ENCODE measurements around the gene SLC25A25. TPM values are rescaled to one million over a fixed set of nuclear protein-coding genes. Genes with fewer than 3 reads are reported as not detected.

The SLC25A25 gene
- total and polyA plus RNA-seq, 2 donors (not counting 3 experiments of a cell fraction or from before 2014, with no cell fraction given), result 18.1 to 20.2 TPM

DNA sequence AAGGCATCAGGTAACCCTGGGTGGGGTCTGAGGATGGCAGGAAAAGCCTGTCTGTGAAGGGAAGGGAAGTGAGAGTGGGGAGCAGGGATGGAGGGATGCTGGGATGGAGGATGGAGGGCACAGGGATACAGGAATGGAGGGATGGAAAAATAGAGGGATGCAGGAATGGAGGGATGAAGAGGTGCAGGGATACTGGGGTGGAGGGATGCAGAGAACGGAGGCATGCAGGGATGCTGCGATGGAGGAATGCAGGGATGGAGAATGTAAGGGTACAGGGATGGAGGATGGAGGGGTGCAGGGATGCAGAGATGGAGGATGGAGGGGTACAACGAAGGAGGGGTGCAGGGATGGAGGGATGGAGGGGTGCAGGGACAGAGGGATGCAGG, 50.4 kb downstream of the SLC25A25 start:
- Histone ChIP-seq H3K79me2 (ENCODE audit: control insufficient read depth, insufficient read depth, low read length) (no peaks in the 10 kb centered on the region), H3K4me1 (ENCODE audit: control insufficient read depth, extremely low read depth, insufficient read depth, low read length) (no peaks in the 10 kb centered on the region), H3K9ac (replicated peaks; ENCODE audit: extremely low read depth, insufficient read depth, low read length) (no peak overlapping the region), H3K27ac (ENCODE audit: insufficient read depth, low read depth, low read length) (no peak overlapping the region), H2AFZ (ENCODE audit: low read depth, low read length) (no peak overlapping the region), H4K20me1 (replicated peaks; ENCODE audit: control insufficient read depth, extremely low read depth, insufficient read depth, low read length) (no peaks in the 10 kb centered on the region), H3K9me1 (replicated peaks; ENCODE audit: control insufficient read depth, extremely low read depth, insufficient read depth, low read length) (no peaks in the 10 kb centered on the region), H3K4me3 (replicated peaks in 1 of 3; ENCODE audit: insufficient read depth in 1 of 3, low read depth in 1 of 3, low read length in 3 of 3) (no peak overlapping the region), H3K36me3 (ENCODE audit: control insufficient read depth in 2 of 2, extremely low read depth in 1 of 2, insufficient read depth in 2 of 2, low read length in 2 of 2) (peaks cover 0 to 10% of the 10 kb centered on the region in 2 experiments), H3K9me3 (replicated peaks; ENCODE audit: control insufficient read depth, insufficient read depth, low read length) (no peaks in the 10 kb centered on the region), H3K4me2 (ENCODE audit: insufficient read depth, low read length) (no peak overlapping the region), H3K27me3 (ENCODE audit: control insufficient read depth in 2 of 2, insufficient read depth in 2 of 2, low read length in 2 of 2) (no peaks in the 10 kb centered on the region)
- DNase-seq (ENCODE audit: low read depth, low spot score), result no peak
- POLR2A ChIA-PET, result no interaction called here
- intact Hi-C loops (cut with micrococcal nuclease) (no loop called here), dilution Hi-C loops (cut with MboI; ENCODE audit: extremely low pct_ligation_motif_present, low sequenced_read_pairs) (no loop called here)
- CTCF ChIA-PET, result interaction anchor here (0.7 to 3.7 kb wide), 28 partner anchors 10 to 186 kb away, joined by 3 to 56 read pairs (median 7); partner anchors contain the start of genes NAIF1, PTGES2 and SLC25A25
- no peak for FAIRE-seq
- TF ChIP-seq EZH2 (IDR thresholded peaks at IDR 0.05; ENCODE audit: borderline replicate concordance, low read depth, low read length, severe bottlenecking) (no peak), GATA2 (IDR thresholded peaks at IDR 0.05; ENCODE audit: insufficient read depth, insufficient read length, low read depth, low read length) (no peak), POLR2AphosphoS5 (IDR thresholded peaks at IDR 0.05; ENCODE audit: insufficient read depth, low read depth, low read length) (no peak), FOS (IDR thresholded peaks at IDR 0.05; ENCODE audit: borderline replicate concordance, insufficient read depth, low read length) (no peak), POLR2A (IDR thresholded peaks at IDR 0.05; ENCODE audit: low read depth, low read length) (no peak), MYC (IDR thresholded peaks at IDR 0.05; ENCODE audit: low read depth, low read length) (no peak), JUN (IDR thresholded peaks at IDR 0.05; ENCODE audit: borderline replicate concordance, insufficient read depth, insufficient read length, low read depth) (no peak)
- TF ChIP-seq, protein P1, sequence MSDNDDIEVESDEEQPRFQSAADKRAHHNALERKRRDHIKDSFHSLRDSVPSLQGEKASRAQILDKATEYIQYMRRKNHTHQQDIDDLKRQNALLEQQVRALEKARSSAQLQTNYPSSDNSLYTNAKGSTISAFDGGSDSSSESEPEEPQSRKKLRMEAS (IDR thresholded peaks at IDR 0.05; ENCODE audit: insufficient read depth, insufficient read length), result no peak
- TF ChIP-seq, protein P2, sequence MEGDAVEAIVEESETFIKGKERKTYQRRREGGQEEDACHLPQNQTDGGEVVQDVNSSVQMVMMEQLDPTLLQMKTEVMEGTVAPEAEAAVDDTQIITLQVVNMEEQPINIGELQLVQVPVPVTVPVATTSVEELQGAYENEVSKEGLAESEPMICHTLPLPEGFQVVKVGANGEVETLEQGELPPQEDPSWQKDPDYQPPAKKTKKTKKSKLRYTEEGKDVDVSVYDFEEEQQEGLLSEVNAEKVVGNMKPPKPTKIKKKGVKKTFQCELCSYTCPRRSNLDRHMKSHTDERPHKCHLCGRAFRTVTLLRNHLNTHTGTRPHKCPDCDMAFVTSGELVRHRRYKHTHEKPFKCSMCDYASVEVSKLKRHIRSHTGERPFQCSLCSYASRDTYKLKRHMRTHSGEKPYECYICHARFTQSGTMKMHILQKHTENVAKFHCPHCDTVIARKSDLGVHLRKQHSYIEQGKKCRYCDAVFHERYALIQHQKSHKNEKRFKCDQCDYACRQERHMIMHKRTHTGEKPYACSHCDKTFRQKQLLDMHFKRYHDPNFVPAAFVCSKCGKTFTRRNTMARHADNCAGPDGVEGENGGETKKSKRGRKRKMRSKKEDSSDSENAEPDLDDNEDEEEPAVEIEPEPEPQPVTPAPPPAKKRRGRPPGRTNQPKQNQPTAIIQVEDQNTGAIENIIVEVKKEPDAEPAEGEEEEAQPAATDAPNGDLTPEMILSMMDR (IDR thresholded peaks at IDR 0.05; ENCODE audit: extremely low read depth in 1 of 2, insufficient read depth in 1 of 2, low read depth in 1 of 2, low read length in 2 of 2), result no peak
- no TSS peak for BruUV-seq (replicated peaks)

Measured in endothelial cell of umbilical vein (primary cell).